ENCODE measurements around the gene COMMD8.

The COMMD8 gene

DNA sequence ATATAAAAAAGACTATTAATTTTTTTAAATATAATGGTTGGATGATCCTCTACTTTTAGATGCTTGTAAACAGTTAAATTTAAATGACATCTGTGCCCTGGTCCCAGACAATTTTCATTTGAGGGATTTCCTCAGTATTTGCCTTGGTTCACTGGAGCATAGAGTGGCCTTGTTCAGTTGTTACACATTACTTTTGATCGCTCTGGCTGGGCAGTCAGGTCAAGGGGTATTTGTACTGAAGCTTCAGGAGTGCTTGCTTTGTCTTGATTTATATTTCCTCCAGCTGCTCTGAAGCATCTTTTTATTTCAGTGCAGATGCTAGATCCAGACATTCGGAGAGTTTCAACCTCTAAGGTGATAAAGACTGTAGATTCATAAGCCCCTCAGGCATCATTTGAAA, 50.0 kb downstream of the COMMD8 start:
- no peak overlapping the region for H3K4me3 ChIP-seq (ENCODE audit: low read length)
- DNase-seq (ENCODE audit: low read depth, low spot score) = no peak

DNA sequence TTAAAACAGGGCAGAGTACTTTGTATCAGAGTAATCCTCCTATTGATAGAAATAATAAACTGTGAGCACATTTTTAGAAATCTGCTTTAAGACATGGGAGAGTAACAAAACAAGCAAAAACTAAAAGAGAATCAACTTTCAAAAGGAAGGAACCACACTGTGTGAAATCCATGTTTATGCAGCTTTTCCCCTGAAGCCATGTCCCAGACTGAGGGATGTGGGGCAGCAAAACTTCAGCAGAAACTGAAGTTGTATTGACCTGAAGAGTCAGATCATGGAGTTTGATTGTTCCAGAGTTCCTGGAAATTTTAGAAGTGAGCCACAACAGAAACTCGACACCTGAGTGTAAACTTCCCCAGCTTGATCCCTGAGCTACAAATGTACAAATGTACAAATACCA, 53.2 kb downstream of the COMMD8 start:
- H3K4me3 ChIP-seq (ENCODE audit: low read length) = no peak overlapping the region
- no peak for DNase-seq (ENCODE audit: low read depth, low spot score)

DNA sequence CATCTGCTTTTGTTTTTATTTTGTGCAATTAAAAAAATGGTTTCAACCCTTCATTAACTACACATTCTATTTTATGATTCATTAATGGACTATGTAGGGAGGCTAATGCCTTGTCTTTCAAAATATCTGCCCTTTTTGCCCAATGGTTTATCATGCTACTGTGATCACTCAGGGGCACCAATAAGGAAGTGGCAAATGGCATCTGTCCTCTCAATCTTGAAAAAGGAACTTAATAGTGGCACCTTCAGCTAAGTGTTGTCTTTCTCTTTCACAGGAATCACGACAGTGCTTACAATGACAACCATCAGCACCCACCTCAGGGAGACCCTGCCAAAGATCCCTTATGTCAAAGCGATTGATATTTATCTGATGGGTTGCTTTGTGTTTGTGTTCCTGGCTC, 57.1 kb downstream of the COMMD8 start:
- H3K4me3 ChIP-seq (ENCODE audit: low read length) = no peak overlapping the region
- no peak for DNase-seq (ENCODE audit: low read depth, low spot score)

All from Jurkat, Clone E6-1 (cell line).